HG03558 (cell line): ENCODE data around the gene DHRS4L2.
"Not testable (repeated sequence)": the region's sequence is repeated elsewhere in the genome, so short reads cannot be mapped to it uniquely, and the experiment has no call there.

Source experiments
- ATAC-seq: cut with Tn5 transposase; IDR thresholded peaks from one replicate; pipeline ENCODE4 v1.9.1; 2021; ENCODE audit warnings: moderate number of reproducible peaks; ENCODE audit not compliant: unreplicated experiment; ENCODE audit errors: extremely low read depth

The DHRS4L2 gene

DNA sequence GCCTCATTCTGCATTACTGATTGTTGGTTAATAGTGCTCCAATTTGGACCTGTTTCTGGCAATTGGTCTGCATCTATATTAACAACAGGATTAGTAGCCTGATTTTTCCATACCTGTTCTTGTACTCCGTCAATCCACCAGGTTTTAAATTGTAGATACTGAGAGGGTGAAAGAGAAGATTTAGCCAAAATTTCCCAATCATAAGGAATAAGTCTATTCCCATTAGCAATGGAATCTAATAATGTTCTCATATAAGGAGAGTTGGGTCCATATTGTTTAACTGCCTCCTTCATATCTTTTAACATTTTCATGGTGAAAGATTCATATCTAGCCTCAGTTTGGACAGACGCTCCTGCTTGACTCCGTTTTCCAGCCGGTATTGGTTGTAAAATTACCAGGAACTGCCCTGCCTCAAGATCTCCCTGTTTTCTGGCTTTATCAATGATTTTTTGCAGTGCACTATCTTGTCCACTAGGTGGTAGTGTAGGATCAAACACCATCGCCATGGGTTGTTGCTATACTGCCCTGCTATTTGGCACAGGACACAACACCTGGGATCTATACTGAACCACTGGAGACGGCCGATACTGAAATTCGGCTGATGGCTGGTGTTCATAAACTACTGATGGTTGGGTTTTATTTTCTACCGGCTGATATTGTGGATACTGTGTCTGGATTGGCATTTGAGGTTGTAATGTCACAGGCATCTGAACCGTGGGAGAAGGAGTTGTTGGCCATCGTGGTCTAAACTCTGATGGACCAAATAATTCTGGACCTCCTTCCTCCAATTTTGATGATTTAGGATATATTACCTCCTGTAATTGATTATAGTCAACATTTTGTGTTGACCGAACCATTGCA is 25.2 kb downstream of the DHRS4L2 start:
- no peak for ATAC-seq

DNA sequence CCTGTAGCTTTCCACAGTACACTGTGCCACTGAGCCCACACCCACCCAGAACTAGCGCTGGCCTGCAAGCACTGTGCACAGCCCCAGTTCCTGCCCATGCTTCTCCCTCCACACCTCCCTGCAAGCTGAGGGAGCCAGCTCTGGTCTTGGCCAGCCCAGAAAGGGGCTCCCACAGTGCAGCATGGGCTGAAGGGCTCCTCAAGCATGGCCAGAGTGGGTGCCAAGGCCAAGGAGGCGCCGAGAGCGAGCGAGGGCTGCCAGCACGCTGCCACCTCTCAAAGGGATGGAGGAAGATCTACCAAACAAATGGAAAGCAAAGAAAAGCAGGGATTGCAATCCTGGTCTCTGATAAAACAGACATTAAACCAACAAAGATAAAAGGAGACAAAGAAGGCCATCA is 27.0 kb downstream of the DHRS4L2 start:
- not testable (repeated sequence) for ATAC-seq

DNA sequence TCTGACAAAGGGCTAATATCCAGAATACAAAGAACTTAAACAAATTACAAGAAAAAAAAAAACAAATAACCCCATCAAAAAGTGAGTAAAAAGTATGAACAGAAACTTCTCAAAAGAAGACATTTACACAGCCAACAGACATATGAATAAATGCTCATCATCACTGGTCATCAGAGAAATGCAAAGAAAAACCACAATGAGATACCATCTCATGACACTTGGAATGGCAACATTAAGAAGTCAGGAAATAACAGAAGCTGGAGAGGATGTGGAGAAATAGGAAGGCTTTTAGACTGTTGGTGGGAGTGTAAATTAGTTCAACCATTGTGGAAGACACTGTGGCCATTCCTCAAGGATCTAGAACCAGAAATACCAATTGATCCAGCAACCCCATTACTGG is 30.2 kb downstream of the DHRS4L2 start:
- not testable (repeated sequence) for ATAC-seq

DNA sequence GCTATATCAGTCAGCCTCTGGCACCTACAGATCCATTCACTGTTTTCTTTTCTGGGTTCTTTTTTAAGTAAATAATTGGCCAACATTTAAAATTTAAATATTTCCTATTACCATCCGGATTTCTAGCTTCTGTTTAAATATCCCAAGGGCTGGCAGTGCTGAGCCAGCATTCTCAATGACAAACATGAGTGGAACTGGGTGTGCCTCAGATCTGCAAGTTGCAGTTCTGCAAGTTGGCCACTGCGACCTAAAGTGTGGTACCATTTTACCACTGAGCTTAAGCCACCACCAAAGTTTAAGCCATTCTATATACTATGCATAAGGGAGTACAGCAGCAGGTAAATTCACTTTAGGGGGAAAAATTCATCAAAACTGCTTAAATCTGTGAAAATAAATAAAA is 31.2 kb downstream of the DHRS4L2 start:
- ATAC-seq = not testable (repeated sequence)

DNA sequence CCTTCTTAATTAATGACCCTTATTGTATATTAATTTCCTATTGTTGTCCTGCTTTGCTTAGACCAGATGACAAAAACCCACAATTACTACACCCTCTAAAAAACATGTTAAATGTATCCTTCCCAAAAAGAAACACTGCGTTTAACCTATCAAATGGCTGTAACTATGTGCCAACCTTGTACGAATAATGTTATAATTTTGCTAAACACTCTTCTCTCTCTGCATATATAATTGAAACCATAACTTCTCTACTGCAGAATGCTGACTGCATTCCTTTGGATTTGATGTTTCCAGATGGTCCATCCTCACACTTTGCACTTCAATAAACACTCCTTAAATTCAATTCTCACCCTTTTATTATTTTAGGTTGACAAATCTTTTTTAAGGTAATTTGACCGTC is 31.8 kb downstream of the DHRS4L2 start:
- ATAC-seq = not testable (repeated sequence)

DNA sequence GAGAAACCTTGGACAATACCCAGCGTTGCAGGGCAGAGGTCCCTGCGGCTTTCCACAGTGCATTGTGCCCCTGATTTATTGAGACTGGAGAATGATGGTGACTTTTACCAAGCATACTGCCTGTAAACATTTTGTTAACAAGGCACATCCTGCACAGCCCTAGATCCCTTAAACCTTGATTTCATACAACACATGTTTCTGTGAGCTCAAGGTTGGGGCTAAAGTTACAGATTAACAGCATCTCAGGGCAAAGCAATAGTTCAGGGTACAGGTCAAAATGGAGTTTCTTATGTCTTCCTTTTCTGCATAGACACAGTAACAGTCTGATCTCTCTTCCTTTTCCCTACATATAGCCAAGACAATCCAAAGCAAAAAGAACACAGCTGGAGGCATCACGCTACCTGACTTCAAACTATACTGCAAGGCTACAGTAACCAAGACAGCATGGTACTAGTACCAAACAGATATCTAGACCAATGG is 36.2 kb downstream of the DHRS4L2 start:
- ATAC-seq = not testable (repeated sequence)

DNA sequence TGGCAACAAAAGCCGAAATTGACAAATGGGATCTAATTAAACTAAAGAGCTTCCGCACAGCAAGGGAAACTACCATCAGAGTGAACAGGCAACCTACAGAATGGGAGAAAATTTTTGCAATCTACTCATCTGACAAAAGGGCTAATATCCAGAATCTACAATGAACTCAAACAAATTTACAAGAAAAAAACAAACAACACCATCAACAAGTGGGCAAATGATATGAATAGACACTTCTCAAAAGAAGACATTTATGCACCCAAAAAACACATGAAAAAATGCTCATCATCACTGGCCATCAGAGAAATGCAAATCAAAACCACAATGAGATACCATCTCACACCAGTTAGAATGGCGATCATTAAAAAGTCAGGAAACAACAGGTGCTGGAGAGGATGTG is 41.0 kb downstream of the DHRS4L2 start:
- not testable (repeated sequence) for ATAC-seq

DNA sequence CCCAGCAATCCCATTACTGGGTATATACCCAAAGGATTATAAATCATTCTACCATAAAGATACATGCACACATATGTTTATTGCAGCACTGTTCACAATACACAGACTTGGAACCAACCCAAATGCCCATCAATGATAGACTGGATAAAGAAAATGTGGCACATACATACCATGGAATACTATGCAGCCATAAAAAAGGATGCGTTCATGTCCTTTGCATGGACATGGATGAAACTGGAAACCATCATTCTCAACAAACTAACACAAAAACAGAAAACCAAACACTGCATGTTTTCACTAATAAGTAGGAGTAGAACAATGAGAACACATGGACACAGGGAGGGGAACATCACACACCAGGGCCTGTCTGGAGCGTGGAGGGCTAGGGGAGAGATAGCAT is 42.6 kb downstream of the DHRS4L2 start:
- ATAC-seq = not testable (repeated sequence)

DNA sequence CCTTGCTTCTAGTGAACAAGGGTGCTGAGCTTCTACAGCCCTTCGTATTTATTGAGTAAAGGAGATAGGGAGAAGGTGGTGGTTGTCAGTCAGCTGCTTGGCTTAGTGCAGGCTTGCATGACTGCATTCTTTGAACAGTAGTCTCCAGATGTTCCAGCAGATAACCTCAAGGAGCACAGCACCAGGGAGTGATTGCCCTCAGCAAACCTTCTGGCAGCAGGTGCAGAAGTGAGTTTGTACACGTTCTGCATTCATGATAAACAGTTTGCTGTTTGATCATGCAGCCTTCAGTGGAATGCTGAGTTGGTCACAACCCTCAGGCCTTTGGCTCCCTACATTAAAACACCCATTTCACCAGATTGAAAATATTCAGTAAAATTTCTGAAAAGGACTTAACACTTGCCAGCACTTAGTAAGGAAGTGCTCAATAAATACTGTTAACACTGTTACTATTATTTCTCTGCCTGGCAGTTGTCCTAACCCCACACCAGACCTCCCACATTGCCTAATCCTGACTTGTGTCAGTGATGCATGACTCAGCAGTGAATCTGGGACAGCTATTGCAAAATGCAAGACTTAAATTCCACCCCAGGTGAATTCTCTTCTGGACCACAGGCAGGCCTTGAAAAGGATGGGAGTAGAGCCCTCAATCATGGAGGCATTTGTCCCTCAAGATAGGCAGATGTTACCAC is 44.1 kb downstream of the DHRS4L2 start:
- no peak for ATAC-seq

DNA sequence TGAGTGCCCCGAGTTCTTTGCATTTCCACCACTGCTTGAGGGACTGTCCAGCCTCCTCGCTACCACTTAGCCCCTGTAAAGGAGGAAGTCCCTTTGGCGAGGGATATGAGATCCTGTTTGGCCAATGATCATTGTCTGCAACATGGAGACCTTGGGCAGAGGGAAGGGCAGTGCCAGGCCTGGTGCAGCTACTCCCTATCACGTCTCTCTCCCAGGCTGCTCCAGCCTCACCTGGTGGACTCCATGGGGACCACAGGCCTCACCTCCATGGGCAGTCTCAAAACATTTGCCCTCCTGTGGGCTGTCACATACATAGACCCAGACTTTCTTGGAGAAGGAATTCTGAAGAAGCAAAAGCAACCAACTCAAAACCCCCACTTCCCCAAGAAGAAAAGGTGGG is 47.0 kb downstream of the DHRS4L2 start:
- not testable (repeated sequence) for ATAC-seq

DNA sequence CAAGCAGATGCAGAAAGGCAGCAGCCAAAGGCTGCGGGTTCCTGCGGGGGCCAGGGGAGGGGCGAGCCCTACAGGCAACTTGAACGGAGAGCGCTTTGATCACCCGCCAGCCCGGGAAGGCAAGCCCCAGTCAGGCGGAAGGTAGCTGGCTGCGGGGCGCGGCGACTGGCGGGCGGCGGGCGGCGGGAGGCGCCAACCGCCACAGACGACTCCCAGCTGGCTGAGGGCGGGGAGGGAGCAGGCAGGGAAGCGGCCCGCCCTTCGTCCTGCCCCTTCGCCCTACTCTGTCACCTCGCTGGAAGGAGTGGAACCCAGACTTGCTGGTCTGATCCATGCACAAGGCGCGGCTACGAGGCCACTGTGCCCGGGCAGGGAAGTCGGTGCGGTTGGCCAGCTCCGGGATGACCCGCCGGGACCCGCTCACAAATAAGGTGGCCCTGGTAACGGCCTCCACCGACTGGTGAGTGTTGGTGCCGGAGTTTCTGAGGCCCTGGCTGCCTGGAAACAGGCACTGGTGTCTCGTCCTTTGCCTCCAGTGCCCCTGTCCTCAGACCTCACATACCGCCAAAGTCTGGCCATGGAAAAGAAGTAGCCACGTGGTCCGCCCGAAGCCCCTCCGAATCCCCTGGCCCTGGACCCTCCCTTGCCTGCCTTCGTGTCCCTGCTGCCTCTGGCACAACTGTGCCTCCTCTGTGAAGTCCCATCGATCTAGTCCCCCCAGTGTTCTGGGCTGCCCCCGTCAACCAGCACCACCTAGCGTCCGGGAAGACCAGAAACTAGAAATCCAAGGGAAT is 47.6 kb downstream of the DHRS4L2 start:
- ATAC-seq = no peak

DNA sequence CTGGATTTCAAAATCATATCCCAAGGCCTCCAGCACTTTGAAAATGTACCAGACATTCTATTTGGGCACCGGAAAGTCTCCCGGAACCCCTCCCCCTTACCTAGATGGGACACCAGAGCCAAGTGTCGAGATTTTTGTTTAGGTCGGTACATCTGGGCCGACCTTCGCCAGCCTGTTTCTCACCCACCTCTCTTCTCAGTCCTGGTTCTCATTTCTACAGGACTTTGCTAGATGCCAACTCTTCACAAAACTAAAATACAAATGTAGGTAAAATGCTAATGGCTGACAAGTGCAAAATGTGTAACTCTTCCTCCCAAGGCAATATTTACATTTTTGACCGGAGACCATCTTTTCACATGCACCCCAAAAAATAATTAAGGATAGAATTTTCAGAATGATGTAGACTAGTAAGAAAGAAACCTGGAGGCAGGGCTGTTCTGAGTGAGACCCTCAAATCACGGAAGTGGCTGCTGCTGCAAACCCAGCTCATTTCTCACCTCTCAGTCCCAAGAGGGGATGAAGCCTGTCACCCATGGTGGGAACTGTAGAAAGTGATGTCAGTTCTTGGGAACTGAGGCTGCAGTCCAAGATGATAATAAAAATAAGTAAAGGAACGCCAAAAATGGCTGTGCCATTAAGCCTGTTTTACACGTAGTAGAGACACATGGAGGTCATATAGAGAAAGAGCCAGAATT is 48.4 kb downstream of the DHRS4L2 start:
- not testable (repeated sequence) for ATAC-seq

DNA sequence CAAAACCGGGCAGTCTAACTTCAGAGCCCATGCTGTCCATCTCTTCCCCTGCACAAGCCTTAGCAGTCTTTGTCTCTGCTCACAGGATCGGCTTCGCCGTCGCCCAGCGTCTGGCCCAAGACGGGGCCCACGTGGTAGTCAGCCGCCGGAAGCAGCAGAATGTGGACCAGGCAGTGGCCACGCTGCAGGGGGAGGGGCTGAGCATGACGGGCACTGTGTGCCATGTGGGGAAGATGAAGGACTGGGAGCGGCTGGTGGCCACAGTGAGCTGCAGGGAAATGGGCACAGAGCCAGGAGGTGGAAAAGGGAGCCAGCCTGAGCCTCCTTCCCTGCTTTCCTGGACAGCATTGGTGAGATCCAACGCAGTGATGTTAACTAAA is 48.9 kb downstream of the DHRS4L2 start:
- ATAC-seq = no peak

DNA sequence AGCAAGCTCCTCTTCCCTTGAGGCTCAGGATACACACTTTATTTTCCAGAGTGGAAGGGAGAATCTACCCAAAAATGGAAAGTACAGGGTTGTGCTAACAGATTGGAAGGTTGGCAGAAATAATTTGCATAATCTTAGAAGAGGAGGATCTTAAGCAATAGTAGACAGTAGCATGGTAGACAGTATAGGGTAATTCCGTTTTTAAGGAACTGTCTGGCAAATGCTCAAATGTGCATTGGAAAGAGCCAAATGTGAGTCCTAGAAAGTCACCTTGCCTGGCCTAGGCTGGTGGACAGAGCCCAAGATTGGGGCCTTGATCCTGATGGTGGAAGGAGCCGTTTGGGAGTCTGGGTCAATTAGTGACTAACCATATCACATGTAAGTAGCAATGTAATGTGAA is 50.0 kb downstream of the DHRS4L2 start:
- ATAC-seq = no peak

DNA sequence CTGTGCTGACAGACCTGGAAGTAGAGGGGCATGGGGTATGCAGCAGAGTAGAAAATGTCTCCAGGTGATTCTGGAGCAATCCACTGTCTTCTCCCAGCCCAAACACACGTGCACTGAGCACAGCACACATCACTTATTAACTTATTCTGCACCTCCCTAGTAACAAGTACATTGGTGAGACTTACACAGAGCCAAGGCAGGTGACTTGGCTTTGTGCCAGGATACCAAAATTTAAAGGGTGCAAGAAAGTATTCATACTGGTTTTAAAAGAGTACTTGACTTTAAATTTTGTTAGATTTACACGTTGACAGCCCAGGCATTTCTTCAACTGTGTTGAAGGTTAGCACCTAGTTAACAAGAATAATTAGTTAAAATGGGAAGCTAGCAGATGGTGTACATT is 52.0 kb downstream of the DHRS4L2 start:
- ATAC-seq = no peak

DNA sequence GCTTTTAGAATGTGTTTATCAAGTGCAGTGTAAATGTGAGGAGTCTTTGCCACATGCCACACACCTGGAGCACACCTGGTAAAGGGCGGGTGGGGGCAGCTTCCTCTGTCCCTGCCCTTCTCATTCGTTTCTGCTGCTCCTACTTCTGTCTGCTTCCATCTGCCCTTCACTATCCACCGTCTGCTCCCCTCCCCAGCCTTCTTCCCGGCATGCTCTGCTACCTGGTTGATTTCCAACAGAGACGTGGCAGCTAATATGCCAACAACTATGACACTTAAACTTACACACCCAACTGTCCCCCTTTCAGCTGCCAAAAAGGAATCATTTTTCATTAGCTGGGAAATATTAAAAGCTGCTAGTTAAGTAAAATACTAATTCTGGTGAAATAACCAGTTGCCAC is 54.0 kb downstream of the DHRS4L2 start:
- ATAC-seq = no peak

DNA sequence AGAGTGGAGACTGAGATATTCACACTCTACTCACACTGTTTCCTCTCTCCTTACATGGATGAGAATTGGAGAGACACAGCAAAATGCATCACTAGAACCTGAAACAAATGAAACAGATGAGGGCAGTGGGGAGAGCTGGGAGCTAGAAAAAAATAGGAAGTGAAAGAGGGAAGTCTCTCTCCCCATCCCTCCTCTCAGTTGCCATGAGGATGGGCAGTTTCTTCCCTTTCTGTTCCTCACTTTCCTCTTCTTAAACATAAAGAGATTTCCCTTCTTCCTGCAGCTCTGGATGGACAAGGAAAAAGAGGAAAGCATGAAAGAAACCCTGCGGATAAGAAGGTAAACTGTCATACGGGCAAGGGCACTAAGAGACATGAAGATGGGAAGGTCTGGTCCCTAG is 60.3 kb downstream of the DHRS4L2 start:
- not testable (repeated sequence) for ATAC-seq

DNA sequence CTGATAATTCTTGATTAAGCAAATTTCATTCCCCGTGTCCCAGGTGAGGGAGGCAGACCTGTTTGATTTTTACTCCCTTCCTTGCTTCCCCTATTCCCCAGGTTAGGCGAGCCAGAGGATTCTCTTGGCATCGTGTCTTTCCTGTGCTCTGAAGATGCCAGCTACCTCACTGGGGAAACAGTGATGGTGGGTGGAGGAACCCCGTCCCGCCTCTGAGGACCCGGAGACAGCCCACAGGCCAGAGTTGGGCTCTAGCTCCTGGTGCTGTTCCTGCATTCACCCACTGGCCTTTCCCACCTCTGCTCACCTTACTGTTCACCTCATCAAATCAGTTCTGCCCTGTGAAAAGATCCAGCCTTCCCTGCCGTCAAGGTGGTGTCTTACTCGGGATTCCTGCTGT is 62.0 kb downstream of the DHRS4L2 start:
- ATAC-seq = not testable (repeated sequence)

DNA sequence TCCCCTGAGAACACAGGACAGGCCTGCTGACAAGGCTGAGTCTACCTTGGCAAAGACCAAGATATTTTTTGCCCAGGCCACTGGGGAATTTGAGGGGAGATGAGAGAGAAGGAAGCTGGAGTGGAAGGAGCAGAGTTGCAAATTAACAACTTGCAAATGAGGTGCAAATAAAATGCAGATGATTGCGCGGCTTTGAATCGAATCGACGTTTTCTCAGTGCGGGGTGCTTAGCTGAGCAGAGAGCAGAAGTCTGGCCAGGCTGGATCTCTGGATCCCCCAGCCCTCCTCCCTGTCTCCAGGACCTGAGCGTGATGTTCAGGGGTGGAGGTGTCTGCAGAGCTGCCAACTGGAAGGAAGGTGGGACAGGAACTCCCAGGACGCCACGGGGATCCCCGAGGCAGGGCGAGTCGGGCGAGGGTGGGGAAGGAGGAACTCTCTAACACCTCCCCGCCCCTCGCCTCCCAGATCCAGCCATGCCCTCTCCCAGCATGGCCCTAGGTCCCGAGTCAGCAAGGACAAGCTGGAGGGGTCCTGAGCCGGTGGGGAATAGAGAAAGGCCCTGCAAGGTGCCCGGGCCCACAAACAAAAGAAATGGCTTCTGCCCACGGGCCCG is 62.6 kb downstream of the DHRS4L2 start:
- ATAC-seq = no peak
